Subcutaneous adipose tissue (tissue), 4 donors: ENCODE data around the gene ADGRG7. TPM values are rescaled to one million over a fixed set of nuclear protein-coding genes. Genes with fewer than 3 reads are reported as not detected.

Source experiments
- small RNA-seq: library from RNA; depleted of rRNA; stranded (forward); fragments of <200 nt; gene quantifications from one replicate; pipeline ENCODE3, GENCODE V24; 2016
- total RNA-seq, 4 donors: library from RNA; depleted of rRNA; stranded (reverse); fragments of >200 nt; gene quantifications; one replicate each; pipeline ENCODE4 v1.1.0, GENCODE V29; 2016
- TF ChIP-seq, protein P1 (sequence below): fragments of 450-650 bp; IDR thresholded peaks from one replicate; pipeline ENCODE4 v1.5.1; 2016; ENCODE audit warnings: low read depth, mild to moderate bottlenecking, control low read depth, antibody characterized with exemption, moderate library complexity

The ADGRG7 gene
- total RNA-seq, 4 donors from 2014 or later = not detected

DNA sequence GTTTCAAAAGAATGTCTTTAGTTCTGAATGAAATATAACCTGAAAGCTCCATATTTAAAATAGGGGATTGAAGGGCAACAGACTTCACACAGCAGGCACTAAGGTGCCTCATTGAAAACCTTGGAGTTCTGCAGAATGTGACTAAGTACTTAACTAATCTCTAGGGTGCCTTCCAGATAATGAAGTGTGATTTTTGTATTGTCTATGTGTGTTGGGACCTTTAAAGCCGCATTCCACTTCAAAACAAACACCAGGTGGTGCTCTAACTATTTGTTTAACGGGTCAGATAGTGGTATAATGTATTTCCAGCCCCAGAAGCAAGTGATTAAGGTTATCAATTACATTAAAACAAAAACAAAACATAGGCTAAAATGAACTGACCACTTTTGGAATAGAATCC lies 127.9 kb downstream of the ADGRG7 start:
- TF ChIP-seq, protein P1, sequence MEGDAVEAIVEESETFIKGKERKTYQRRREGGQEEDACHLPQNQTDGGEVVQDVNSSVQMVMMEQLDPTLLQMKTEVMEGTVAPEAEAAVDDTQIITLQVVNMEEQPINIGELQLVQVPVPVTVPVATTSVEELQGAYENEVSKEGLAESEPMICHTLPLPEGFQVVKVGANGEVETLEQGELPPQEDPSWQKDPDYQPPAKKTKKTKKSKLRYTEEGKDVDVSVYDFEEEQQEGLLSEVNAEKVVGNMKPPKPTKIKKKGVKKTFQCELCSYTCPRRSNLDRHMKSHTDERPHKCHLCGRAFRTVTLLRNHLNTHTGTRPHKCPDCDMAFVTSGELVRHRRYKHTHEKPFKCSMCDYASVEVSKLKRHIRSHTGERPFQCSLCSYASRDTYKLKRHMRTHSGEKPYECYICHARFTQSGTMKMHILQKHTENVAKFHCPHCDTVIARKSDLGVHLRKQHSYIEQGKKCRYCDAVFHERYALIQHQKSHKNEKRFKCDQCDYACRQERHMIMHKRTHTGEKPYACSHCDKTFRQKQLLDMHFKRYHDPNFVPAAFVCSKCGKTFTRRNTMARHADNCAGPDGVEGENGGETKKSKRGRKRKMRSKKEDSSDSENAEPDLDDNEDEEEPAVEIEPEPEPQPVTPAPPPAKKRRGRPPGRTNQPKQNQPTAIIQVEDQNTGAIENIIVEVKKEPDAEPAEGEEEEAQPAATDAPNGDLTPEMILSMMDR = no peak

DNA sequence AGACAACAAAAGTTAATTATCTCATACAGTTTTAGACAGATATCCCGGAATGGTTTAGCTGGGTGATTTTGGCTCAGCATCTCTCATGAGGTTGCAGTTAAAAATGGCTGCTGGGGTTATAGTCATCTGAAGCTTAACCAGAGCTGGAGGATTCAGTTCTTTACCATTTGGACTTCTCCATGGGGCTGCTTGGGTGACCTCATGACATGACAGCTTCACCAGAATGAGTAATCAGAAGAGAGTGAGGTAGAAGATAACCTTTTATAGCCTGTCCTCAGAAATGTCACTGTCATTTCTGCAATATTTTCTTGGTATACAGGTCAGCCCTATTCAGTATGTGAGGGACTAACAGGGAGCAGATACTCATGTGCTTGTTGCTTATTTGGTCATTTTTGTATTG lies 130.8 kb downstream of the ADGRG7 start:
- TF ChIP-seq, protein P1 = no peak

DNA sequence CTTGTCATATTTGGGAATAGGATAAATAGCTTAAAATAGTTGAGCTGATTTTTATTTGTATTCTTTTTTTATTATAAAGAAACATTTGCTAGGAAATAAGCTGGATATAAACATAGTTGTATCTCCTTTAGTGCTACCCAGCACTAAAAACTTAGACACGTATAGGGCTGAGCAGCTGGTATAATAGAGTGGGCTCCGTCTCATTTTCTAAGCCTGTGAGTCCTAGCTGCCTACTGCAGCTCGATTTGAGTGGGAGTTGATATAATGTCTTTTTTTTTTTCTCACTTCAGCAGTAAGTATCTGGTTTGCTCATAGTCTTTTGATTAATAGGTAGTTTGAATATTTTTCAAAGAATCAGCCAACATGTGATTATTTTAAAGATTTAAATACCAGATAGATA lies 134.1 kb downstream of the ADGRG7 start:
- TF ChIP-seq, protein P1 = no peak

DNA sequence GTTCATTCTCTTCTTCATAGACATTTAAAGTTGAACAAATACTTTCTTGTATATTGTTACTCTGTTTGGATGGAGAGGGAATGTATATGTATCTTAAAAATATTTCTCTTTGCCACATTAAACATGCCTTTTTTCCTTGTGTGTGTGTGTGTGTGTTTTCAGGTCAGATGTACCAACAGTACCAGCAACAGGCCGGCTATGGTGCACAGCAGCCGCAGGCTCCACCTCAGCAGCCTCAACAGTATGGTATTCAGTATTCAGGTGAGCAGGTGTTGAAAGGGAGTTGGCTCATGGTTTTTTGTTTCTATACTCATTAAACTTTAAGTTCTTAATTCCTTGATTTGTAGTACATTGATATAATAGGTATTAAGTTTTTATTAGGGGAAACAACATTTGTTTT lies 135.3 kb downstream of the ADGRG7 start:
- TF ChIP-seq, protein P1 = no peak

Small RNA genes within 50 kb of the gene (small RNA-seq; reads per million reads assigned to genes)
- not detected for gene RF00322

Other genes starting within 250 kb of the ADGRG7 start
- 10 to 100 TPM; 48.0 to 72.4 (median 52.0) TPM for gene TOMM70, start 208.5 kb upstream of the ADGRG7 start, total RNA-seq
- 1 to 10 TPM; 1.4 to 4.3 (median 2.4) TPM for gene LNP1, start 208.1 kb upstream of the ADGRG7 start, total RNA-seq
- 10 to 100 TPM; 12.2 to 22.2 (median 12.7) TPM for gene TMEM45A, start 117.0 kb upstream of the ADGRG7 start, total RNA-seq
- 100 to 1,000 TPM in 1 of 4 donors, 10 to 100 TPM in 3; 49.4 to 131 (median 66.8) TPM for gene TFG, start 99.9 kb downstream of the ADGRG7 start, total RNA-seq